Measurements from ENCODE around the gene THYN1.

- no peak for TF ChIP-seq CTCF (IDR thresholded peaks at IDR 0.05)
- no peak for TF ChIP-seq POLR2A (IDR thresholded peaks at IDR 0.05)
Measured at GRCh38 chr11:134289167-134289566, 36.0 kb upstream of the THYN1 start.

Measured in Peyer's patch (tissue), 4 donors.